NT2/D1 (cell line): Measurements from ENCODE around the gene AP1G2.

Experiments
- SUZ12 ChIP-seq: IDR thresholded peaks from 2 replicates; pipeline ENCODE4 v1.6.1; 2011; ENCODE audit not compliant: insufficient read length, insufficient read depth; ENCODE audit errors: extremely low read depth
- YY1 ChIP-seq: IDR thresholded peaks from 2 replicates; pipeline ENCODE4 v1.6.1; 2011; ENCODE audit not compliant: insufficient read length, insufficient read depth

- TF ChIP-seq YY1 = no peak
- TF ChIP-seq SUZ12 = no peak
Measured at GRCh38 chr14:23564876-23565275, 2.7 kb downstream of the AP1G2 start.
